Measurements from ENCODE around the gene KPNB1.
A peak's percentile ranks its signal among the peaks of the same experiment; 100 is the strongest.

Gene KPNB1

DNA sequence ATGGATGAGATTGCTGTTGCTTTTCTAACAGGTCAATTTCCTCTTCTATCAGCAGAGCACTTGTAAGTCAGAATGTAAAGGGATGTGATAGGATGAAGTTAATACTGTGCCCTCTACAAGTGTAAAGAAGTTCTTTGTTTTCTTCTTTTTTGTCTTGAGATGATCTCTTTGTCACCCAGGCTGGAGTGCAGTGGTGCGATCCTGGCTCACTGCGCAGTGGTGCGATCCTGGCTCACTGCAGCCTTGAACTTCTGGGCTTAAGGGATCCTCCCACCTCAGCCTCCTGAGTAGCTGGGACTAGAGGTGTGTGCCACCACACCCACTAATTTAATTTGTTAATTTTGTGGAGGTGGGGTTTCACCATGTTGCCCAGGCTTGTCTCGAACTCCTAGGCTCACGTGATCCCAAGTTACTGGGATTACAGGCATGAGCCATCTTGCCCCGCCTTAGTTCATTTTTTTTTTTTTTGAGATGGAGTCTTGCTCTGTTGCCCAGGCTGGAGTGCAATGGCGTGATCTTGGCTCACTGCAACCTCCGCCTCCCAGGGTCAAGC lies 21.6 kb upstream of the KPNB1 start:
- TF ChIP-seq GATA2 (IDR thresholded peaks at IDR 0.05; ENCODE audit: low read depth, low read length): no peak
- no peak for TF ChIP-seq GATA3 (IDR thresholded peaks at IDR 0.05; ENCODE audit: low read depth, low read length)

DNA sequence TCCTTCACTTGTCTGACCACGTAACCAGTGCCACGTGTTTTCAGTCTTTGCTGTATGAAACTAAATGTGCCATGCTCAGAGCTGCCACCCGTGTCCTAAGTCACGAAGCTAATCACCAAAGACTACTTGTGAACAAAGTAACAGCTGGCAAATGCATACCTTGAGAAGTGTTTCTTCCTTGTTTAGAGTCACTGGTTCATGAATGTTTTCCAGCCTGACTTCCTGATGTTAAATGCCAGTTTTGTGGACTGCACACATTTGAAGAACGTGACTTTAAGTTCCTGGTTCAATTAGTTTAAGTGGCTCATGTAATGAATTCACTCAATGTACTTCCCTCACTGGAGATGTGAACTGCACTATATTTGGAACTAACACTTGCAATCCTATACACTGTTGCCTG lies 19.9 kb upstream of the KPNB1 start:
- no peak for TF ChIP-seq GATA3 (IDR thresholded peaks at IDR 0.05; ENCODE audit: low read depth, low read length)

DNA sequence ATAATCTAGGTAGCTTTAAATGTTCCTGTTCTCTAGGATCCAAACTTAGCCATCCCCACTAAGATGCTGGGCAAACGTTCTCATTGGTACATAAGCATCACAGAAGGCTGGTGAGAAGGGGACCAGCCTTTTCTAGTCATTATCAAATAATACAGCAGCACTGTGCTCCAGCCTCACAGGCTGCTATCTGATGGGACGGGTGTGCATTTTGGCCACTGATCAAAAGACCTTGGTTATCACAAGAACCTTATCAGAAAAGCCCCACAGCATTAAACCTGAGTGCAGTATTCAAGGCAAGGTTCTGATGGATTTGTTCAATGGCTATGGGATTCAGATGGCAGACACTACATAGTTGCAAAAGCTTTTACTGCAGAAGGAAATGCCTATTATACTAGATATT lies 19.1 kb upstream of the KPNB1 start:
- TF ChIP-seq GATA3 (IDR thresholded peaks at IDR 0.05; ENCODE audit: low read depth, low read length) (peak; percentile 42; the same call in 1 of the 2 replicates), GATA2 (IDR thresholded peaks at IDR 0.05; ENCODE audit: low read depth, low read length) (peak; percentile 93)

DNA sequence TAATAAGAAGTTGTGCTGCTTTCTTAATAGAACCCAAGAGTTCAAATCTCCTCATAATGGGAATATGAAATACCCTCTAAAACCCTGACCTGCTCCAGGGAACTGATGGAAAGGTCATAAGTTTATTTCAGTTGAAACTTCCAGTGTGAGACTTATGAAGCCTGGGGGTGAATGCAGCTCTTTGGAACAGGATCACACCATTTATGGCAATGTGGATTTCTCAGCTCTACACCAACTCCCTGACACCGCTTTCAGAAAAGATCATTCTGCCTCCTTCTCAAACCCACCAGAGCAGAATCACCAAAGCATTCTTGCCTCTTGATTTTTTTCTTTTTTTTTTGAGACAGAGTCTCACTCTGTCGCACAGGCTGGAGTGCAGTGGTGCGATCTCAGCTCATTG lies 16.7 kb upstream of the KPNB1 start:
- TF ChIP-seq GATA2 (IDR thresholded peaks at IDR 0.05; ENCODE audit: low read depth, low read length) (no peak), GATA3 (IDR thresholded peaks at IDR 0.05; ENCODE audit: low read depth, low read length) (no peak)

DNA sequence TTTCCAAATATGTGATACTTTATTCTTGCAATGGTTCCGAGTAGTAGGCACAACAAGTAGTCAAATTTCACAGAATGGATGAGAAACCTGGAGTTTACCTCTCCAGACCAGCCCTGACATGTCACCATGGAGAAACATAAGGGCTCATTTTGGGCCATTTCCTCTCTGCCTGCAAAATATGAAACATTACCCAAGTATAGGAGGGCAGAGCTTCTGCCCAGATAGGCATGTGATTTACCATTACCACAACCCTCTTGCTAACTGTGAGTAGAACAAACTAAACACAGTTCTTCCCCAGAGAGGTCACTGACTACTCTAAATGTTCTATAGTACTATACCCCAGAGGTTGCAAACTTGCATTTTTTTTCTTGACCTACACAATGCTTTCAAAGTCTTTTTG lies 15.7 kb upstream of the KPNB1 start:
- TF ChIP-seq GATA3 (IDR thresholded peaks at IDR 0.05; ENCODE audit: low read depth, low read length) (no peak), GATA2 (IDR thresholded peaks at IDR 0.05; ENCODE audit: low read depth, low read length) (no peak)

DNA sequence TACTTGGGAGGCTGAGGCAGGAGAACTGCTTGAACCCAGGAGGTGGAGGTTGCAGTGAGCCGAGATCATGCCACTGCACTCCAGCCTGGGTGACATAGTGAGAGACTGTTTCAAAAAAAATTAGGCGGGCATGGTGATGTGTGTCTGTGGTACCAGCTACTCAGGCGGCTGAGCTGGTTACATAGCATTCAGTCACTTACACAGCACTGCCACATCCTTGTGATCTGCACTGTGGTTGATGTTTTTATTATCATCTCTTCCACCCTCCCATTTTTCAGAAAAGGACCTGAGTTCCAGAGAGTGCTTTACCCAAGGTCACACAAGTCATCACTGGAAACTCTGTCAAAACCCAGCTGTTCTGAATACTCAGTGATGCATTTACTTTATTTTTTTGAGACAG lies 14.8 kb upstream of the KPNB1 start:
- TF ChIP-seq GATA3 (IDR thresholded peaks at IDR 0.05; ENCODE audit: low read depth, low read length): no peak
- no peak for TF ChIP-seq GATA2 (IDR thresholded peaks at IDR 0.05; ENCODE audit: low read depth, low read length)

DNA sequence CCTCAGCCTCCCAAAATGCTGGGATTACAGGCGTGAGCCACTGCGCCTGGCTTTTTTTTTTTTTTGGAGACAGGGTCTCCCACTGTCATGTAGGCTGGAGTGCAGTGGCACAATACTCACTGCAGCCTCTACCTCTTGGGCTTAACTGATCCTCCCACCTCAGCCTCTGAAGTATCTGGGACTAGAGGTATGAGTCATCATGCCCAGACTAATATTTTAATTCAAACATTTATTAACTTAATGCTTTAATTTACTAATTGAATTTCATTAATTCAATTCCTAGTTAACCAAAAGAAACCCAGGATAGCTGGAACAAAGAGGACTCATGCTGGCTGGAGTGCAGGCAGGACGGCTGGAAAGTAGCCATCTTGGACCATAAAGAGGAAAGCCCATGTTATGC lies 14.0 kb upstream of the KPNB1 start:
- TF ChIP-seq GATA2 (IDR thresholded peaks at IDR 0.05; ENCODE audit: low read depth, low read length) (no peak), GATA3 (IDR thresholded peaks at IDR 0.05; ENCODE audit: low read depth, low read length) (no peak)

DNA sequence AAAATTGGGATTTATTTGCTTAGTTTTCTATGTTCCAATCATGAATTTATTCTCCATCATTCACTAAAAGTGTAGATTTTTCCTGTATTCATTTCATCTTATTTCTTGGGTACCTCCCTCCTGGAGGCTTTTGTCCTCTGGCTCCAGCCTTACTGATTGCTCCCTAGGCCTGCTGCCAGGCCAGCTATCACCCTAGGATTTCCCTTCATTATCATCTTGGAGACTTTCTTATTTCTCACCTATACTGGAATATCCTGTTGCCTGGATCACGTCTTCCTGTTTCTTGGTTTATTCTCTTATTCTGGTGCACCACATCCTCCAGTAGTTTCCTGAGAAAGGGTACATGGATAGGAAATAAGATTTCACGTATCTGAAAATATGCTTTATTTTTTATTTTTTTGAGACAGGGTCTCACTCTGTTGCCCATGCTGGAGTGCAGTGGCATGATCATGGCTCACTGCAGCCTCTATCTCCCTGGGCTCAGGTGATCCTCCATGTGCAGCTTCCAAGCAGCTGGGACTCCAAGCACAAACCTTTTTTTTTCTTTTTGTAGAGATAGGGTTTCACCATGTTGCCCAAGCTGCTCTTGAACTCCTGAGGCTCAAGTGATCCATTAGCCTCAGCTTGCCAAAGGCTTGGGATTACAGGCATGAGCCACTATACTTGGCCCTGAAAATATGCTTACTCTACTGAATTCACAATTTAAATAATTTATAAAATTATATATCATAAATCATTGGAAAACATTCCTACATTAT lies 13.3 kb upstream of the KPNB1 start:
- TF ChIP-seq GATA3 (IDR thresholded peaks at IDR 0.05; ENCODE audit: low read depth, low read length) (no peak), GATA2 (IDR thresholded peaks at IDR 0.05; ENCODE audit: low read depth, low read length) (no peak)

DNA sequence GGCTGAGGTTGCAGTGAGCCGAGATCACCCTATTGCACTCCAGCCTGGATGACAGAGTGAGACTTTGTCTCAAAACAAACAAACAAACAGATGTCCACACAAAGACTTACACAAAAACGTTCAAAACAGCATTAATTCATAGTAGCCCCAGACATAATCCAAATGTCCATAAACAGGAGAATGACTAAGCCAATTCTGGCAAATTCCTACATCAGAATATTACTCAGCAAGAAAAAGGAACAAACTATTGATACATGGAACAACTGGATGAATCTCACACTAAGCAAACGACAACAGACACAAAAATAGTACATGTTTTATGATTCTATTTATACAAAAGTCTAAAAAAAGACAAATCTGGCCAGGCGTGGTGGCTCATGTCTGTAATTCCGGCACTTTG lies 10.8 kb upstream of the KPNB1 start:
- TF ChIP-seq GATA2 (IDR thresholded peaks at IDR 0.05; ENCODE audit: low read depth, low read length) (no peak), GATA3 (IDR thresholded peaks at IDR 0.05; ENCODE audit: low read depth, low read length) (no peak)

DNA sequence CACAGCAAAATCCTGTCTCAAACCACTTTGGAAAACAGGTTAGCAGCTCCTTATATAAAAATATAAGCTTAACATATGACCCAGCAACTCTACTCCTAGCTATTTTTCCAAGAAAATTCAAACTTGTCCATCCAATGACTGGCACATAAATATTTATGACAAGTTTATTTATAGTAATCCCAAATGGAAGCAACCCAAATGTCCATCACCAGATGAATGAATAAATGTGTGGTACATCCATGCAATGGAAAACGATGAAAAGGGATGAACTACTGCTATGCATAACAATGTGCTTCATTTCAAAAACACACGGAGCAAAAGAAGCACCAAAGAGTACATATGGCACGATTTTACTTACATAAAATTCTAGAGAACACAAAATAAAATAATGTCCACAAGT lies 9.6 kb upstream of the KPNB1 start:
- TF ChIP-seq GATA2 (IDR thresholded peaks at IDR 0.05; ENCODE audit: low read depth, low read length) (no peak), GATA3 (IDR thresholded peaks at IDR 0.05; ENCODE audit: low read depth, low read length) (no peak)

DNA sequence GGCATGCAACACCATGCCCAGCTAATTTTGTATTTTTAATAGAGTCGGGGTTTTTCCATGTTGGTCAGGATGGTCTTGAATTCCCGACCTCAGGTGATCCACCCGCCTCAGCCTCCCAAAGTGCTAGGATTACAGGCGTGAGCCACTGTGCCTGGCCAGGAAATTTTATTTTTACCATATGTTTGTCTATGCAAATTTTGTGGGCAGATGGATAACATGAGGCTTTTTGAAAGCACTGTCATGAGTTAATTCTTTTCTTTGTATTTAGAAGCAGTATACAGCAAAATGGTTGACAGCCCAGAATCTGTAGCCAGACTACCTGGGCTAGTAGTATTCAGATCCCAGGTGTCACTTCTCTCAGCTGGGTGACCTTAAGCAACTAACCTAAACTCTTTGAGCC lies 8.5 kb upstream of the KPNB1 start:
- TF ChIP-seq GATA2 (IDR thresholded peaks at IDR 0.05; ENCODE audit: low read depth, low read length) (no peak), GATA3 (IDR thresholded peaks at IDR 0.05; ENCODE audit: low read depth, low read length) (no peak)

DNA sequence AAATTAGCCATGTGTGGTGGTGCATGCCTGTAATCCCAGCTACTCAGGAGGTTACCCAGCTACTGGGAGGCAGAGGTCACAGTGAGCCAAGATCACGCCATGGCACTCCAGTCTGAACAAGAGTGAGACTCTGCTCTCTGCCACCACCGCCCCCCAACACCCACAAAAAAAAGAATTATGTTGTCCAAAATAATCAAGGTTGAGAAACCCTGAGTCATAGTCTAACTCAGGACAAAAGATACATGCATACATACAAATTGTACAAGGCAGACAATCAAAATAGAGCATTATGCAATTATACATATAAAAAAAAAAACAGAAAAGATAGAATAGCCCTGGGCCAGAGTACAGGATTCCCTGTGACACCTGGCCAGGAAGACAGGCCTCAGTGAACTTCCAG lies 6.6 kb upstream of the KPNB1 start:
- TF ChIP-seq GATA3 (IDR thresholded peaks at IDR 0.05; ENCODE audit: low read depth, low read length): no peak
- no peak for TF ChIP-seq GATA2 (IDR thresholded peaks at IDR 0.05; ENCODE audit: low read depth, low read length)

DNA sequence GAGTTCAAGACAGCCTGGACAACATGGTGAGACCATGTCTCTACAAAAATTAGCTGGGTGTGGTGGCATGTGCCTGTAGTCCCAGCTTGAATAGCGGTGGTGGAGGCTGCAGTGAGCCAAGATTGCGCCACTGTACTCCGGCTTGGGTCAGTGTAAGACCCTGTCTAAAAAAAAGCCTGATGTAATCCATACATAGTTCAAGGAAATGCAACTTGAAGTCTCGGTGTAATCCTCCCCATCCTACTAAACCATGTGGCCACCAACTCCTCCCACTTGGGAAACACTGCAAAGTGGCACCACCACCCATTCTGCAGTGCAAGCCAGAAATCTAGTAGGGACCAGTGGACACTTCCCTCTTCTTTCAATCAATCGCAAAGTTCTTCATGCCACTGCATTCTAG lies 5.4 kb upstream of the KPNB1 start:
- no peak for TF ChIP-seq GATA3 (IDR thresholded peaks at IDR 0.05; ENCODE audit: low read depth, low read length)

DNA sequence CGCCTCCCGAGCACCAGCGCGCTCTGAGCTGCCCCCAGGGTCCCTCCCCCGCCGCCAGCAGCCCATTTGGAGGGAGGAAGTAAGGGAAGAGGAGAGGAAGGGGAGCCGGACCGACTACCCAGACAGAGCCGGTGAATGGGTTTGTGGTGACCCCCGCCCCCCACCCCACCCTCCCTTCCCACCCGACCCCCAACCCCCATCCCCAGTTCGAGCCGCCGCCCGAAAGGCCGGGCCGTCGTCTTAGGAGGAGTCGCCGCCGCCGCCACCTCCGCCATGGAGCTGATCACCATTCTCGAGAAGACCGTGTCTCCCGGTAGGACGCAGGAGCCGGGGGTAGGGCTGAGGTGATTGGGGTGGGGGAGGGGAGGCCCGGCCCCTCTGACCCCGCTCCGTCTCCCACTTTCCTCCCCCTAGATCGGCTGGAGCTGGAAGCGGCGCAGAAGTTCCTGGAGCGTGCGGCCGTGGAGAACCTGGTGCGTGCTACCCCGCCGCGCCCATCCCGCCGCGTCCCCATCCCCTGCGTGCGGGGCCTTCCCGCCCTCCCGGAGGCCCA lies 329 bp downstream of the KPNB1 start:
- TF ChIP-seq GATA3 (IDR thresholded peaks at IDR 0.05; ENCODE audit: low read depth, low read length) (no peak), GATA2 (IDR thresholded peaks at IDR 0.05; ENCODE audit: low read depth, low read length) (no peak)
